Measurements from ENCODE around the gene RELB.

GRCh38 chr19:45040059-45040771, 39.0 kb downstream of the RELB start:
- TF ChIP-seq CTCF (IDR thresholded peaks at IDR 0.05; ENCODE audit: poor library complexity, severe bottlenecking), result no peak
- TF ChIP-seq RAD21 (conservative IDR thresholded peaks at IDR 0.05), result no peak
- no peak for TF ChIP-seq POLR2AphosphoS5 (IDR thresholded peaks at IDR 0.05)
- TF ChIP-seq EZH2 (IDR thresholded peaks at IDR 0.05; ENCODE audit: borderline replicate concordance, insufficient read depth, low read length, poor library complexity, severe bottlenecking), result no peak
- no peak for TF ChIP-seq EP300 (conservative IDR thresholded peaks at IDR 0.05; ENCODE audit: poor library complexity, severe bottlenecking)
- TF ChIP-seq, protein P1, sequence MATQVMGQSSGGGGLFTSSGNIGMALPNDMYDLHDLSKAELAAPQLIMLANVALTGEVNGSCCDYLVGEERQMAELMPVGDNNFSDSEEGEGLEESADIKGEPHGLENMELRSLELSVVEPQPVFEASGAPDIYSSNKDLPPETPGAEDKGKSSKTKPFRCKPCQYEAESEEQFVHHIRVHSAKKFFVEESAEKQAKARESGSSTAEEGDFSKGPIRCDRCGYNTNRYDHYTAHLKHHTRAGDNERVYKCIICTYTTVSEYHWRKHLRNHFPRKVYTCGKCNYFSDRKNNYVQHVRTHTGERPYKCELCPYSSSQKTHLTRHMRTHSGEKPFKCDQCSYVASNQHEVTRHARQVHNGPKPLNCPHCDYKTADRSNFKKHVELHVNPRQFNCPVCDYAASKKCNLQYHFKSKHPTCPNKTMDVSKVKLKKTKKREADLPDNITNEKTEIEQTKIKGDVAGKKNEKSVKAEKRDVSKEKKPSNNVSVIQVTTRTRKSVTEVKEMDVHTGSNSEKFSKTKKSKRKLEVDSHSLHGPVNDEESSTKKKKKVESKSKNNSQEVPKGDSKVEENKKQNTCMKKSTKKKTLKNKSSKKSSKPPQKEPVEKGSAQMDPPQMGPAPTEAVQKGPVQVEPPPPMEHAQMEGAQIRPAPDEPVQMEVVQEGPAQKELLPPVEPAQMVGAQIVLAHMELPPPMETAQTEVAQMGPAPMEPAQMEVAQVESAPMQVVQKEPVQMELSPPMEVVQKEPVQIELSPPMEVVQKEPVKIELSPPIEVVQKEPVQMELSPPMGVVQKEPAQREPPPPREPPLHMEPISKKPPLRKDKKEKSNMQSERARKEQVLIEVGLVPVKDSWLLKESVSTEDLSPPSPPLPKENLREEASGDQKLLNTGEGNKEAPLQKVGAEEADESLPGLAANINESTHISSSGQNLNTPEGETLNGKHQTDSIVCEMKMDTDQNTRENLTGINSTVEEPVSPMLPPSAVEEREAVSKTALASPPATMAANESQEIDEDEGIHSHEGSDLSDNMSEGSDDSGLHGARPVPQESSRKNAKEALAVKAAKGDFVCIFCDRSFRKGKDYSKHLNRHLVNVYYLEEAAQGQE (IDR thresholded peaks at IDR 0.05; ENCODE audit: borderline replicate concordance), result no peak

Data from neural cell (in vitro differentiated cells).